ENCODE data around the gene ZNF346.
"Not testable (repeated sequence)": the region's sequence is repeated elsewhere in the genome, so short reads cannot be mapped to it uniquely, and the experiment has no call there.

ZNF346 gene

GRCh38 chr5:177022386-177023302 is at the start of gene ZNF346:
TSS of gene ZNF346 (plus strand) at chr5:177022696. CDS start at chr5:177022739, 43 bp downstream.
- Mint-ChIP-seq H3K4me3 (peak within 1 kb of the TSS; percentile 98), H3K36me3 (peaks cover 4% of the 10 kb centered on the region), H3K27me3 (no peaks in the 10 kb centered on the region), H3K9me3 (no peaks in the 10 kb centered on the region), H3K4me1 (peaks cover 25% of the 10 kb centered on the region), H3K27ac (peak within 1 kb of the TSS; percentile 95)
- ATAC-seq (ENCODE audit: low read depth), result peak; percentile 96
- peak; percentile 90 to 92 for DNase-seq (ENCODE audit: low spot score in 2 of 2)

GRCh38 chr5:176979669-176980068 is 42.8 kb upstream of the ZNF346 start:
- Mint-ChIP-seq H3K27me3 (no peaks in the 10 kb centered on the region), H3K27ac (no peak overlapping the region), H3K9me3 (no peaks in the 10 kb centered on the region), H3K36me3 (peaks cover 24% of the 10 kb centered on the region), H3K4me3 (no peak overlapping the region), H3K4me1 (peaks cover 6% of the 10 kb centered on the region)
- ATAC-seq (ENCODE audit: low read depth), result no peak
- no peak for DNase-seq (ENCODE audit: low spot score in 2 of 2)

- ATAC-seq (ENCODE audit: low read depth), result no peak
- peaks cover 17% of the 10 kb centered on the region for H3K36me3 Mint-ChIP-seq
- H3K27me3 Mint-ChIP-seq, result no peaks in the 10 kb centered on the region
- H3K4me3 Mint-ChIP-seq, result no peak overlapping the region
- H3K9me3 Mint-ChIP-seq, result no peaks in the 10 kb centered on the region
- peaks cover 7% of the 10 kb centered on the region for H3K4me1 Mint-ChIP-seq
- DNase-seq (ENCODE audit: low spot score in 2 of 2), result no peak
- no peak overlapping the region for H3K27ac Mint-ChIP-seq
These were observed 41.7 kb upstream of the ZNF346 start for GRCh38 chr5:176980818-176981217.

- H3K4me1 Mint-ChIP-seq, result peaks cover 16% of the 10 kb centered on the region
- H3K27ac Mint-ChIP-seq, result peak overlapping the region; percentile 50
- not testable (repeated sequence) for H3K4me3 Mint-ChIP-seq; DNase-seq (ENCODE audit: low spot score in 2 of 2); H3K9me3 Mint-ChIP-seq; H3K27me3 Mint-ChIP-seq; ATAC-seq (ENCODE audit: low read depth)
- peaks cover 19% of the 10 kb centered on the region for H3K36me3 Mint-ChIP-seq
These were observed 39.4 kb upstream of the ZNF346 start for GRCh38 chr5:176983112-176983511.

GRCh38 chr5:176983593-176983992 is 38.9 kb upstream of the ZNF346 start:
- not testable (repeated sequence) for DNase-seq (ENCODE audit: low spot score in 2 of 2); H3K27me3 Mint-ChIP-seq; ATAC-seq (ENCODE audit: low read depth); H3K4me3 Mint-ChIP-seq; H3K9me3 Mint-ChIP-seq
- H3K36me3 Mint-ChIP-seq, result peaks cover 19% of the 10 kb centered on the region
- H3K4me1 Mint-ChIP-seq, result peaks cover 20% of the 10 kb centered on the region
- peak overlapping the region; percentile 50 for H3K27ac Mint-ChIP-seq

- not testable (repeated sequence) for H3K9me3 Mint-ChIP-seq; H3K27me3 Mint-ChIP-seq; ATAC-seq (ENCODE audit: low read depth); DNase-seq (ENCODE audit: low spot score in 2 of 2); H3K4me3 Mint-ChIP-seq
- H3K36me3 Mint-ChIP-seq, result peaks cover 14% of the 10 kb centered on the region
- H3K27ac Mint-ChIP-seq, result peak overlapping the region; percentile 20
- H3K4me1 Mint-ChIP-seq, result peaks cover 20% of the 10 kb centered on the region
These were observed 38.3 kb upstream of the ZNF346 start for GRCh38 chr5:176984176-176984575.

GRCh38 chr5:176985516-176985915 is 37.0 kb upstream of the ZNF346 start:
- Mint-ChIP-seq H3K36me3 (peaks cover 7% of the 10 kb centered on the region), H3K27ac (peak overlapping the region; percentile 62), H3K9me3 (no peaks in the 10 kb centered on the region), H3K27me3 (no peaks in the 10 kb centered on the region), H3K4me3 (peak overlapping the region; percentile 22), H3K4me1 (peaks cover 20% of the 10 kb centered on the region)
- peak; percentile 26 to 49 for DNase-seq (ENCODE audit: low spot score in 2 of 2)
- ATAC-seq (ENCODE audit: low read depth), result peak; percentile 100

GRCh38 chr5:176986280-176986679 is 36.2 kb upstream of the ZNF346 start:
- no peak overlapping the region for H3K27ac Mint-ChIP-seq
- peaks cover 23% of the 10 kb centered on the region for H3K4me1 Mint-ChIP-seq

GRCh38 chr5:176987583-176987982 is 34.9 kb upstream of the ZNF346 start:
- ATAC-seq (ENCODE audit: low read depth), result no peak
- no peaks in the 10 kb centered on the region for H3K27me3 Mint-ChIP-seq
- peaks cover 24% of the 10 kb centered on the region for H3K4me1 Mint-ChIP-seq

More at GRCh38 chr5:176986280-176986679, 36.2 kb upstream of the ZNF346 start:
- DNase-seq (ENCODE audit: low spot score in 2 of 2) (no peak), ATAC-seq (ENCODE audit: low read depth) (no peak)
- Mint-ChIP-seq H3K36me3 (peaks cover 7% of the 10 kb centered on the region), H3K27me3 (no peaks in the 10 kb centered on the region), H3K9me3 (no peaks in the 10 kb centered on the region), H3K4me3 (no peak overlapping the region)

GRCh38 chr5:176993081-176993480 is 29.4 kb upstream of the ZNF346 start:
- not testable (repeated sequence) for H3K4me3 Mint-ChIP-seq; H3K9me3 Mint-ChIP-seq; ATAC-seq (ENCODE audit: low read depth); DNase-seq (ENCODE audit: low spot score in 2 of 2); H3K36me3 Mint-ChIP-seq; H3K27me3 Mint-ChIP-seq
- peaks cover 46% of the 10 kb centered on the region for H3K4me1 Mint-ChIP-seq
- peak overlapping the region; percentile 24 for H3K27ac Mint-ChIP-seq

More at GRCh38 chr5:176987583-176987982, 34.9 kb upstream of the ZNF346 start:
- peaks cover 5% of the 10 kb centered on the region for H3K36me3 Mint-ChIP-seq
- DNase-seq (ENCODE audit: low spot score in 2 of 2), result no peak
- no peak overlapping the region for H3K27ac Mint-ChIP-seq
- no peak overlapping the region for H3K4me3 Mint-ChIP-seq
- no peaks in the 10 kb centered on the region for H3K9me3 Mint-ChIP-seq

GRCh38 chr5:176994460-176995121 is 27.9 kb upstream of the ZNF346 start:
- peak overlapping the region; percentile 82 for H3K27ac Mint-ChIP-seq
- no peaks in the 10 kb centered on the region for H3K27me3 Mint-ChIP-seq
- ATAC-seq (ENCODE audit: low read depth) (peak; percentile 98), DNase-seq (ENCODE audit: low spot score in 2 of 2) (peak; percentile 34 to 59)
- H3K4me1 Mint-ChIP-seq, result peaks cover 45% of the 10 kb centered on the region
- peaks cover 6% of the 10 kb centered on the region for H3K36me3 Mint-ChIP-seq
- peak overlapping the region; percentile 52 for H3K4me3 Mint-ChIP-seq
- no peaks in the 10 kb centered on the region for H3K9me3 Mint-ChIP-seq

GRCh38 chr5:176995122-176995490 is 27.4 kb upstream of the ZNF346 start:
- Mint-ChIP-seq H3K9me3 (no peaks in the 10 kb centered on the region), H3K36me3 (peaks cover 7% of the 10 kb centered on the region)

GRCh38 chr5:176995896-176996767 is 26.4 kb upstream of the ZNF346 start:
- H3K9me3 Mint-ChIP-seq, result no peaks in the 10 kb centered on the region
- H3K36me3 Mint-ChIP-seq, result peaks cover 9% of the 10 kb centered on the region
- DNase-seq (ENCODE audit: low spot score in 2 of 2) (no peak), ATAC-seq (ENCODE audit: low read depth) (peak; percentile 10)
- peaks cover 45% of the 10 kb centered on the region for H3K4me1 Mint-ChIP-seq
- peak overlapping the region; percentile 82 for H3K27ac Mint-ChIP-seq
- no peaks in the 10 kb centered on the region for H3K27me3 Mint-ChIP-seq
- peak overlapping the region; percentile 69 for H3K4me3 Mint-ChIP-seq

More at GRCh38 chr5:176995122-176995490, 27.4 kb upstream of the ZNF346 start:
- Mint-ChIP-seq H3K4me3 (peak overlapping the region; percentile 52), H3K27ac (peak overlapping the region; percentile 82), H3K4me1 (peaks cover 43% of the 10 kb centered on the region), H3K27me3 (no peaks in the 10 kb centered on the region)
- ATAC-seq (ENCODE audit: low read depth) (no peak), DNase-seq (ENCODE audit: low spot score in 2 of 2) (no peak)

Measured in memory B cell (primary cell).